OCI-LY7 (cell line): ENCODE results near the gene KCNH1. TPM values are rescaled to one million over a fixed set of nuclear protein-coding genes. Genes with fewer than 3 reads are reported as not detected.

Source experiments
- BruUV-seq: library from RNA; stranded (reverse); fragments of 400-500 nt; replicated peaks from 2 replicates; lab custom pipeline; 2021; lab: Mats Ljungman, UMichigan
- CTCF ChIA-PET: fragments of 300-600 bp; sonication (Branson Sonifier 250); formaldehyde crosslinking; loops from one replicate; lab custom pipeline; 2022; ENCODE audit warnings: antibody characterized with exemption; ENCODE audit not compliant: unreplicated experiment; lab: Charles Lee
- POLR2A ChIA-PET: fragments of 300-600 bp; sonication (Branson Sonifier 250); formaldehyde crosslinking; loops from one replicate; lab custom pipeline; 2022; ENCODE audit warnings: antibody characterized with exemption; lab: Charles Lee
- DNase-seq: peaks from one replicate; pipeline ENCODE4 v3.0.0-alpha.2; 2015; ENCODE audit warnings: low spot score
- H2AFZ ChIP-seq: fragments of 200-600 bp; sonication (generic), shearing (Covaris generic); 2 replicates; pipeline ENCODE4 v1.6.1; 2014; ENCODE audit warnings: mild to moderate bottlenecking, antibody characterized with exemption, low read length, moderate library complexity
- H3K27ac ChIP-seq: fragments of 200-600 bp; sonication (generic); 2 replicates; pipeline ENCODE4 v1.5.1; 2014; ENCODE audit warnings: mixed run types, low read depth, mild to moderate bottlenecking, moderate library complexity, low read length, inconsistent platforms; ENCODE audit not compliant: poor library complexity, severe bottlenecking
- H3K36me3 ChIP-seq: fragments of 200-600 bp; sonication (generic); 2 replicates; pipeline ENCODE4 v1.6.1; 2014; ENCODE audit warnings: mild to moderate bottlenecking, antibody characterized with exemption, low read length, moderate library complexity, mixed read lengths; ENCODE audit not compliant: insufficient read depth
- H3K4me1 ChIP-seq: fragments of 200-600 bp; sonication (generic); 2 replicates; pipeline ENCODE4 v1.5.1; 2014; ENCODE audit warnings: mild to moderate bottlenecking, low read length; ENCODE audit not compliant: insufficient read depth, poor library complexity, severe bottlenecking
- H3K4me2 ChIP-seq: fragments of 200-600 bp; sonication (generic); 2 replicates; pipeline ENCODE4 v1.6.1; 2014; ENCODE audit warnings: mild to moderate bottlenecking, low read length
- H3K4me3 ChIP-seq: fragments of 200-600 bp; sonication (generic); 2 replicates; pipeline ENCODE4 v1.5.1; 2014; ENCODE audit warnings: mild to moderate bottlenecking, low read depth, low read length; ENCODE audit not compliant: poor library complexity, severe bottlenecking
- H3K79me2 ChIP-seq: fragments of 200-600 bp; sonication (generic); 2 replicates; pipeline ENCODE4 v1.6.1; 2016; ENCODE audit warnings: low read depth, mild to moderate bottlenecking, low read length, moderate library complexity, mixed read lengths; ENCODE audit not compliant: insufficient read depth
- H3K9me2 ChIP-seq: fragments of 200-600 bp; sonication (generic); 2 replicates; pipeline ENCODE4 v1.6.1; 2016; ENCODE audit warnings: mild to moderate bottlenecking, low read length, mixed read lengths; ENCODE audit not compliant: insufficient read depth
- H3K9me3 ChIP-seq: fragments of 200-600 bp; sonication (generic); 2 replicates; pipeline ENCODE4 v1.6.1; 2014; ENCODE audit warnings: mild to moderate bottlenecking, mixed run types, low read length, mixed read lengths
- H4K20me1 ChIP-seq: fragments of 200-600 bp; sonication (generic); 2 replicates; pipeline ENCODE4 v1.6.1; 2014; ENCODE audit warnings: mild to moderate bottlenecking, antibody characterized with exemption, low read length, moderate library complexity, mixed read lengths; ENCODE audit not compliant: insufficient read depth
- EZH2phosphoT487 ChIP-seq: fragments of 200-600 bp; sonication (generic); IDR thresholded peaks from 2 replicates; pipeline ENCODE4 v1.6.1; 2018; ENCODE audit warnings: low read depth, borderline replicate concordance, mild to moderate bottlenecking, mixed run types, antibody characterized with exemption, low read length, moderate library complexity, mixed read lengths
- intact Hi-C: fragments of 100-400 bp; cut with micrococcal nuclease; formaldehyde crosslinking; loops from one replicate; pipeline ENCODE4 v1.10.0; 2022; ENCODE audit not compliant: unreplicated experiment
- total RNA-seq, 2 experiments: library from RNA; depleted of rRNA in 1 of 2; stranded (reverse); fragments of >200 nt in 1 of 2; shearing (Covaris generic) in 1 of 2; gene quantifications; 2 replicates each; pipeline ENCODE4 v1.2.3, GENCODE V29; 2014 to 2022
- TF ChIP-seq, protein P1 (sequence below): fragments of 200-600 bp; sonication (generic); conservative IDR thresholded peaks from 2 replicates; pipeline ENCODE4 v1.5.1; 2014; ENCODE audit warnings: mild to moderate bottlenecking, antibody characterized with exemption, low read length, moderate library complexity, mixed read lengths

Gene KCNH1
- total RNA-seq, 2 experiments from 2014 or later, result not detected

DNA sequence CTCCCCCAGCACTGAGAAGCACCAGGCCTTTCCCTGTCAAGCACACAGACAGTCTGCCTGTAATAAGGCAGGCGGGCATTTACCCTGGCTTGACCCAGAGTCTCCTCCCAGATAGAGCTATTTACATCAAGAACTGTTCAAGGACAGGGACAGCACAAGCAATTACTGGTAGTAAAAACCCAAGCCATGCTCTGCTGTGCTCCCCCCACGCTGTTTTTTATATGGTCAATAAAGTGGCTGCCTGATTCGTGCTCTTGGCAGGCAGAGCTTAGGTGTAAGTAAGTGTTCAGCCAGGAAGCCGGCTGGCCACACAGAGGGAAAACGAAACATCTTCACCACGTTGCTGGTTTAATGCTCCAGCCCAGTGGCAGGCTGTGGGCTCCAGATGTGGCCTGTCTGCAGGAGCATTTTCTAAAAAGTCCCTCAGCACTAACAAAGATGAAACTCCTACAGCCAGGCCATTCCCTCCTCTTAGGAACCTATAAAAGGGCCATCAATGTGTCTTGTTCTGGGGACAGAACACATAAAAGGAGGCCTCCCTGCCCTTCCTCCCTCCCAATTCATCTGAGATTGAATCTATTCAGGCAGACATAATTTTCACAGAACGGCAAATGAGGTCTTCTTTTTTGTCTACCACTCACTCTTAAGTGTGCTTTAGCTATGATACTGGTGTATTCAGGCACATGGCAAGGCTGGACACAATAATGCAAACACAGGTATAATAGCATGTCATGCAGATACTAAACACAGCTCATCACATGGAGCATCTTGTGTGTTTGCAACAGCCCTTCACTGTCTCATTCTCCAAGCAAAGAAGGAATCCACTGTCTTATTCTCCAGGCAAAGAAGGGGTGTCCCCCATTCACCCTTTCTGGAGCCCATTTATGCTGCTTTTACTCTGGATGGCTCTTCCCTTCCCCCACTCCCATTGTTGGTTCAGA is 426.4 kb downstream of the KCNH1 start:
- POLR2A ChIA-PET, result interaction anchor here (0.6 to 1.4 kb wide), 2 partner anchors 17 to 483 kb away, joined by 3 read pairs; no protein-coding TSS in a partner anchor
- Histone ChIP-seq H3K4me1 (no peaks in the 10 kb centered on the region), H2AFZ (no peak overlapping the region), H3K36me3 (no peaks in the 10 kb centered on the region), H3K9me3 (no peaks in the 10 kb centered on the region), H3K27ac (no peak overlapping the region), H4K20me1 (no peaks in the 10 kb centered on the region), H3K9me2 (no peaks in the 10 kb centered on the region), H3K4me3 (no peak overlapping the region), H3K4me2 (no peak overlapping the region), H3K79me2 (no peaks in the 10 kb centered on the region)
- intact Hi-C loops, result no loop called here
- CTCF ChIA-PET, result no interaction called here
- TF ChIP-seq, protein P1, sequence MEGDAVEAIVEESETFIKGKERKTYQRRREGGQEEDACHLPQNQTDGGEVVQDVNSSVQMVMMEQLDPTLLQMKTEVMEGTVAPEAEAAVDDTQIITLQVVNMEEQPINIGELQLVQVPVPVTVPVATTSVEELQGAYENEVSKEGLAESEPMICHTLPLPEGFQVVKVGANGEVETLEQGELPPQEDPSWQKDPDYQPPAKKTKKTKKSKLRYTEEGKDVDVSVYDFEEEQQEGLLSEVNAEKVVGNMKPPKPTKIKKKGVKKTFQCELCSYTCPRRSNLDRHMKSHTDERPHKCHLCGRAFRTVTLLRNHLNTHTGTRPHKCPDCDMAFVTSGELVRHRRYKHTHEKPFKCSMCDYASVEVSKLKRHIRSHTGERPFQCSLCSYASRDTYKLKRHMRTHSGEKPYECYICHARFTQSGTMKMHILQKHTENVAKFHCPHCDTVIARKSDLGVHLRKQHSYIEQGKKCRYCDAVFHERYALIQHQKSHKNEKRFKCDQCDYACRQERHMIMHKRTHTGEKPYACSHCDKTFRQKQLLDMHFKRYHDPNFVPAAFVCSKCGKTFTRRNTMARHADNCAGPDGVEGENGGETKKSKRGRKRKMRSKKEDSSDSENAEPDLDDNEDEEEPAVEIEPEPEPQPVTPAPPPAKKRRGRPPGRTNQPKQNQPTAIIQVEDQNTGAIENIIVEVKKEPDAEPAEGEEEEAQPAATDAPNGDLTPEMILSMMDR, result no peak
- BruUV-seq, result no TSS peak
- DNase-seq, result no peak

DNA sequence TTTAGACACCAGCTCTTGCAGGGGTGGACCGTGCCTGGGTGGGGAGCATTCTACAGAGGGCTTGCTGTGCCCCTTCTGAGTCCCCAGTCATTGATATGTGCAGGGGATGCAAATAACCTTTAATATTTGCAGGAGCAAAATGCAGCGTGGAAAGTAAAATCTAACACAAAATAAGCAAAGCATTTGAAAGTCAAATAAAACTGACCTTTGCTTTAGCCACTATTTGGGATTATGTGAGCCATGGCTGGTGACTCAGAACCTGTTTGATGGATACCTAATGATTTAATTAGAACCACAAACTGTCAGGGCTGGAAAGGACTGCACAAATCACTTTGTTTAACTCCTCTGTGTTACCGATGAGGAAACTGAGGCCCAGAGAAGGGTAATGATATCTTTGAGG is 427.7 kb downstream of the KCNH1 start:
- Histone ChIP-seq H3K36me3 (no peaks in the 10 kb centered on the region), H3K4me2 (no peak overlapping the region), H3K4me1 (no peaks in the 10 kb centered on the region), H4K20me1 (no peaks in the 10 kb centered on the region), H3K9me3 (no peaks in the 10 kb centered on the region), H3K27ac (no peak overlapping the region), H3K9me2 (no peaks in the 10 kb centered on the region), H3K79me2 (no peaks in the 10 kb centered on the region), H2AFZ (no peak overlapping the region), H3K4me3 (no peak overlapping the region)
- no peak for DNase-seq
- POLR2A ChIA-PET, result no interaction called here
- TF ChIP-seq, protein P1, result no peak
- TF ChIP-seq EZH2phosphoT487, result no peak
- intact Hi-C loops, result no loop called here
- CTCF ChIA-PET, result no interaction called here
- BruUV-seq, result no TSS peak

DNA sequence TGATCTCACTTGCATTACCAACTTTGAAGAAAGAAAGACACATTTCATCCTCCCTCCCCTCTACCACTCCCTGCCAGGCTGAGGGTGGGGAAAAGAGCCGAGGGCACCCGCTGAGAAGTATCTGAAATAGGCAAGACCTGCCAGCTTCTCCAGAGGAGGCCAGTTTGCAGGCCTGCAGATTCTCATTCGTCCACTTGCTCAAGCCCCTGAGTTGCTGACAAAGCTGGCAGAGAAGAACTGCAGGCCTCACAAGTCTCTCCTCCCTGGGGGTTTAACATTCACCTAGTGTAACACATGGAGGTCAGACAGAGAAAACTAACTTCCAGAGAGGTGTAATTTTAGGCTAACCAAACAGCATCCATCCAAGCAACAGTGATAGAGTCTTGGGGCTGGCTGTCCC is 428.9 kb downstream of the KCNH1 start:
- ChIA-PET CTCF (no interaction called here), POLR2A (no interaction called here)
- H3K4me2 ChIP-seq, result no peak overlapping the region
- BruUV-seq, result no TSS peak
- no peaks in the 10 kb centered on the region for H3K9me3 ChIP-seq
- no peaks in the 10 kb centered on the region for H3K4me1 ChIP-seq
- DNase-seq, result no peak
- no peaks in the 10 kb centered on the region for H3K36me3 ChIP-seq
- no peak overlapping the region for H3K27ac ChIP-seq
- TF ChIP-seq, protein P1, result no peak
- TF ChIP-seq EZH2phosphoT487, result no peak
- no peaks in the 10 kb centered on the region for H3K9me2 ChIP-seq
- H3K4me3 ChIP-seq, result no peak overlapping the region
- intact Hi-C loops, result no loop called here
- H3K79me2 ChIP-seq, result no peaks in the 10 kb centered on the region
- no peaks in the 10 kb centered on the region for H4K20me1 ChIP-seq
- H2AFZ ChIP-seq, result no peak overlapping the region
